ENCODE results near the gene AXDND1.

The AXDND1 gene

DNA sequence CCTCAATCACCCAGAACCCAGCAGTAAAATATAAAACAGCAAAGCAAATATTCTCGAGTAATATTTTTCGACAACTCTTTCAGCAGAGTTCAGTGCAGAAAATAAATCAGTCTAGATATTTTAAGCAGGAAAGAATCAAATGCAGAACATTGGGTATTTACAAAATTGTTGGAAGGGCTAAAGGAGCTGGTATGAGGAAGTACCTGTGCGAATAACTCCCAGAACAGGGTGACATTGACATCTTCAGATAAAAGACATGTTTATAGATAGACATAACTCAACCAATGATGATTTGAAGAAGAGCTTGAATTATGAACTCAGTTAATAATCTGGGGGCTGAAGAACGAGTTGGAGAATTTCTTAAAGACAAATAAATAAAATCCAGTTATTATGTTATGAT lies 6.4 kb downstream of the AXDND1 start:
- TF ChIP-seq, protein P1, sequence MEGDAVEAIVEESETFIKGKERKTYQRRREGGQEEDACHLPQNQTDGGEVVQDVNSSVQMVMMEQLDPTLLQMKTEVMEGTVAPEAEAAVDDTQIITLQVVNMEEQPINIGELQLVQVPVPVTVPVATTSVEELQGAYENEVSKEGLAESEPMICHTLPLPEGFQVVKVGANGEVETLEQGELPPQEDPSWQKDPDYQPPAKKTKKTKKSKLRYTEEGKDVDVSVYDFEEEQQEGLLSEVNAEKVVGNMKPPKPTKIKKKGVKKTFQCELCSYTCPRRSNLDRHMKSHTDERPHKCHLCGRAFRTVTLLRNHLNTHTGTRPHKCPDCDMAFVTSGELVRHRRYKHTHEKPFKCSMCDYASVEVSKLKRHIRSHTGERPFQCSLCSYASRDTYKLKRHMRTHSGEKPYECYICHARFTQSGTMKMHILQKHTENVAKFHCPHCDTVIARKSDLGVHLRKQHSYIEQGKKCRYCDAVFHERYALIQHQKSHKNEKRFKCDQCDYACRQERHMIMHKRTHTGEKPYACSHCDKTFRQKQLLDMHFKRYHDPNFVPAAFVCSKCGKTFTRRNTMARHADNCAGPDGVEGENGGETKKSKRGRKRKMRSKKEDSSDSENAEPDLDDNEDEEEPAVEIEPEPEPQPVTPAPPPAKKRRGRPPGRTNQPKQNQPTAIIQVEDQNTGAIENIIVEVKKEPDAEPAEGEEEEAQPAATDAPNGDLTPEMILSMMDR (IDR thresholded peaks at IDR 0.05) = no peak

DNA sequence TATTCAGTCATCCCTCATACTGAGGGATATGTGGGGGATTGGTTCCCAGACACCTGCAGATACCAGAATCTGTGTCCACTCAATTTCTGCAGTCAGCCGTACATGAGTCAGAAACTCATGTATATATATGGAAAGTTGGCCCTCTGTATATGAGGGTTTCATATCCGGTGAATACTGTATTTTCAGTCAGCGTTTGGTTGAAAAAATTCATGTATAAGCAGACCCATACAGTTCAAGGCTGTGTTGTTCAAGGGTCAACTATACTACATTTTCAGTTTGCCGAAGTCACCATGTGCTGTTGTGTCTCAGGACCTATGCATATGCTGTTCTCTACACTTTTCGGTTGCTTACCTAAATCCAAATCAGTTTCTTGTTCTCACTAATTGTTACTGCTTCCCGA lies 10.5 kb downstream of the AXDND1 start:
- TF ChIP-seq, protein P1 (IDR thresholded peaks at IDR 0.05) = no peak

DNA sequence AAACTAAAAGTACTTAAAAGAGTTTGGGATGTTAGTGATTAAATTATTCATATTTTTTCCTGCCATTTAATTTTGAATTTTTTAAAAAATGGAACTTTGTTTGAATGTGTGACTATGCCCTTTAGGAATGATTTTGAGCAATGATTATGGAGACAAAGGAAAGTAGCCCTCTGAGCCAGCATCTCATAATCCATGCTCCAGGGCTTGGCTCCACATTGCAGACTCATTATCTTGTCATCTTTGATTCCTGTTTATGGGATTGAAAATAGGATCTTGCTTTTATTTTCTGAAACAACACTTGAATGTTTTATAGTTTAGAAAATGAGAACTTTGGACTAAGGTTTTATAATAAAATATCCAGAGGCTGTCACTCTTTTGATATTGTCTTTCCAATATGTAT lies 14.5 kb downstream of the AXDND1 start:
- TF ChIP-seq, protein P1 (IDR thresholded peaks at IDR 0.05) = no peak

GRCh38 chr1:179384027-179384426 lies 18.3 kb downstream of the AXDND1 start:
- TF ChIP-seq, protein P1 (IDR thresholded peaks at IDR 0.05) = no peak

GRCh38 chr1:179385510-179385909 lies 19.7 kb downstream of the AXDND1 start:
- TF ChIP-seq, protein P1 (IDR thresholded peaks at IDR 0.05) = no peak

- TF ChIP-seq, protein P1 (IDR thresholded peaks at IDR 0.05) = no peak
These were observed 27.9 kb downstream of the AXDND1 start for GRCh38 chr1:179393721-179394120.

GRCh38 chr1:179424610-179425009 lies 58.8 kb downstream of the AXDND1 start:
- TF ChIP-seq, protein P1 (IDR thresholded peaks at IDR 0.05) = no peak

DNA sequence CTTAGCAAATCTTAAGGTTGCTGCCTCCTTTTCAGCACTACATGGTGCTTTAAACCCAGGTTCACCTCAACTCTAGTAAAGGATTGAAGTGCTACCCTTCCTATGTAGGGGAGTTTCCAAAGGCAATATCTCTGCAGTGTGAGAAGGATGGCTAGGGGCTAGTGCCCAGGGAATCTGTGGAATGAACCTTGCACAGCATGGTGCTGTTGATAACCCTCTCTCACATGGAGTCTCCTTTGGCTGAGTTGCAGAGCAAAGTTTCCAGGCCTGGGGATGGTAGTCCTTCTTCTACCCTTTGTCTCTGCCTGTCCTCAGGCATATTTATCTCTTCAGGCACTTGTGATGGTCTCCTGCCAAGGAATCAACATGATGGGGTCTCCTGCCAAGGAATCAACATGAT lies 59.4 kb downstream of the AXDND1 start:
- TF ChIP-seq, protein P1 (IDR thresholded peaks at IDR 0.05) = no peak

Data from LNCAP (cell line).